OCI-LY3 (cell line): ENCODE data around the gene SIGLEC5.

Experiments used
- EZH2phosphoT487 ChIP-seq: fragments of 200-600 bp; shearing (Covaris generic); IDR thresholded peaks from 2 replicates; pipeline ENCODE4 v1.6.1; 2018; ENCODE audit warnings: antibody characterized with exemption, mixed run types, low read depth
- TF ChIP-seq, protein P1 (sequence below): fragments of 200-600, 300-600 bp; sonication (generic); IDR thresholded peaks from 2 replicates; pipeline ENCODE4 v1.5.1; 2014; ENCODE audit warnings: antibody characterized with exemption, low read length, low read depth

DNA sequence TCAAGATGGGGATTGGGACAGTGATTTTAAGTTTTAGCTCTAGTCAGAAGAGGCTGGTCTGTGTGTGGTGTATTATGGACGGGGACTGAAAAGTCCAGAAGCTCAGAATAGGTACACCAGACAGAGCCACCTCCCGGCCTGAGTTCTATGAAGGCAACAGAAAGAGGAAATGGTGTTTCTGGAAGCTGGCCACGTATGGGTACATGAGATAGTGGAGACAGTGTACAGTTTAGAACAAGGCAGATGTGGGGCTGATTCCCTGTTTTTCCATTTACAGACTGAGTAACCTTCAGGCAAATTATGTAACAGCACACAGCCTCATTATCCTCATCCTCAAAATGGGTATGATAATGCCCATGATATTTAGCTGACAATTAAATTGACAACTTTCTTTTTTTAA lies 57.8 kb downstream of the SIGLEC5 start:
- TF ChIP-seq, protein P1, sequence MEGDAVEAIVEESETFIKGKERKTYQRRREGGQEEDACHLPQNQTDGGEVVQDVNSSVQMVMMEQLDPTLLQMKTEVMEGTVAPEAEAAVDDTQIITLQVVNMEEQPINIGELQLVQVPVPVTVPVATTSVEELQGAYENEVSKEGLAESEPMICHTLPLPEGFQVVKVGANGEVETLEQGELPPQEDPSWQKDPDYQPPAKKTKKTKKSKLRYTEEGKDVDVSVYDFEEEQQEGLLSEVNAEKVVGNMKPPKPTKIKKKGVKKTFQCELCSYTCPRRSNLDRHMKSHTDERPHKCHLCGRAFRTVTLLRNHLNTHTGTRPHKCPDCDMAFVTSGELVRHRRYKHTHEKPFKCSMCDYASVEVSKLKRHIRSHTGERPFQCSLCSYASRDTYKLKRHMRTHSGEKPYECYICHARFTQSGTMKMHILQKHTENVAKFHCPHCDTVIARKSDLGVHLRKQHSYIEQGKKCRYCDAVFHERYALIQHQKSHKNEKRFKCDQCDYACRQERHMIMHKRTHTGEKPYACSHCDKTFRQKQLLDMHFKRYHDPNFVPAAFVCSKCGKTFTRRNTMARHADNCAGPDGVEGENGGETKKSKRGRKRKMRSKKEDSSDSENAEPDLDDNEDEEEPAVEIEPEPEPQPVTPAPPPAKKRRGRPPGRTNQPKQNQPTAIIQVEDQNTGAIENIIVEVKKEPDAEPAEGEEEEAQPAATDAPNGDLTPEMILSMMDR, result no peak
- no peak for TF ChIP-seq EZH2phosphoT487
